H9 (cell line): ENCODE data around the gene RTF2. TPM values are rescaled to one million over a fixed set of nuclear protein-coding genes. Genes with fewer than 3 reads are reported as not detected.

Experiments used
- DNase-seq: peaks from one replicate; pipeline ENCODE4 v3.0.0-alpha.2; 2017
- H2AFZ ChIP-seq: one replicate; pipeline ENCODE4 v1.6.1; 2013; ENCODE audit warnings: mild to moderate bottlenecking, low read length, control low read depth, moderate library complexity
- H2AK5ac ChIP-seq: 2 replicates; pipeline ENCODE4 v1.6.1; 2013; ENCODE audit warnings: low read length, control low read depth, mixed read lengths; ENCODE audit not compliant: insufficient read length
- H2BK120ac ChIP-seq: one replicate; pipeline ENCODE4 v1.6.1; 2013; ENCODE audit warnings: low read depth, mild to moderate bottlenecking, low read length, control low read depth, inconsistent platforms; ENCODE audit not compliant: poor library complexity, severe bottlenecking
- H2BK12ac ChIP-seq: 2 replicates; pipeline ENCODE4 v1.6.1; 2013; ENCODE audit warnings: low read length, control low read depth, mixed read lengths, low read depth; ENCODE audit not compliant: insufficient read length
- H2BK15ac ChIP-seq: 2 replicates; pipeline ENCODE4 v1.6.1; 2013; ENCODE audit warnings: low read depth, low read length, control low read depth
- H2BK20ac ChIP-seq: one replicate; pipeline ENCODE4 v1.6.1; 2013; ENCODE audit warnings: low read depth, mild to moderate bottlenecking, low read length, control low read depth, inconsistent platforms; ENCODE audit not compliant: poor library complexity, severe bottlenecking
- H2BK5ac ChIP-seq: 2 replicates; pipeline ENCODE4 v1.6.1; 2013; ENCODE audit warnings: low read length, control low read depth, mixed read lengths; ENCODE audit not compliant: insufficient read length
- H3K14ac ChIP-seq: 2 replicates; pipeline ENCODE4 v1.6.1; 2013; ENCODE audit warnings: low read length, control low read depth; ENCODE audit not compliant: insufficient read depth
- H3K18ac ChIP-seq: 2 replicates; pipeline ENCODE4 v1.6.1; 2013; ENCODE audit warnings: low read depth, mild to moderate bottlenecking, mixed read lengths, low read length, control low read depth; ENCODE audit not compliant: insufficient read length
- H3K23ac ChIP-seq: 2 replicates; pipeline ENCODE4 v1.6.1; 2013; ENCODE audit warnings: low read length, control low read depth, mixed read lengths, low read depth; ENCODE audit not compliant: insufficient read length
- H3K23me2 ChIP-seq: 2 replicates; pipeline ENCODE4 v1.6.1; 2013; ENCODE audit warnings: low read depth, mild to moderate bottlenecking, mixed read lengths, low read length, control low read depth; ENCODE audit not compliant: insufficient read length, poor library complexity, severe bottlenecking
- H3K27ac ChIP-seq: 2 replicates; pipeline ENCODE4 v1.5.1; 2013; ENCODE audit warnings: low read length, control low read depth, mixed read lengths, low read depth; ENCODE audit not compliant: insufficient read length
- H3K27me3 ChIP-seq: 2 replicates; pipeline ENCODE4 v1.6.1; 2013; ENCODE audit warnings: low read length, control low read depth, inconsistent platforms; ENCODE audit not compliant: insufficient read depth
- H3K4ac ChIP-seq: 2 replicates; pipeline ENCODE4 v1.6.1; 2013; ENCODE audit warnings: low read depth, mild to moderate bottlenecking, control low read depth, inconsistent platforms, low read length, moderate library complexity
- H3K4me1 ChIP-seq: 2 replicates; pipeline ENCODE4 v1.6.1; 2013; ENCODE audit warnings: low read length, control low read depth, inconsistent platforms; ENCODE audit not compliant: insufficient read depth
- H3K4me2 ChIP-seq: 2 replicates; pipeline ENCODE4 v1.6.1; 2013; ENCODE audit warnings: low read length, control low read depth, mixed read lengths; ENCODE audit not compliant: insufficient read length, insufficient read depth
- H3K56ac ChIP-seq: 2 replicates; pipeline ENCODE4 v1.6.1; 2013; ENCODE audit warnings: low read depth, mild to moderate bottlenecking, mixed read lengths, low read length, control low read depth; ENCODE audit not compliant: insufficient read length
- H3K79me1 ChIP-seq: 2 replicates; pipeline ENCODE4 v1.6.1; 2013; ENCODE audit warnings: low read depth, mild to moderate bottlenecking, moderate library complexity, low read length, control low read depth, inconsistent platforms; ENCODE audit not compliant: insufficient read depth, poor library complexity, severe bottlenecking
- H3K79me2 ChIP-seq: 2 replicates; pipeline ENCODE4 v1.6.1; 2013; ENCODE audit warnings: low read length, control low read depth, inconsistent platforms; ENCODE audit not compliant: insufficient read depth
- H3K9ac ChIP-seq: 2 replicates; pipeline ENCODE4 v1.6.1; 2013; ENCODE audit warnings: low read length, control low read depth, mixed read lengths; ENCODE audit not compliant: insufficient read length; ENCODE audit errors: extremely low read depth
- H3K9me3 ChIP-seq: one replicate; pipeline ENCODE4 v1.6.1; 2013; ENCODE audit warnings: low read depth, low read length, inconsistent platforms; ENCODE audit not compliant: control insufficient read depth
- H3T11ph ChIP-seq: one replicate; pipeline ENCODE4 v1.6.1; 2013; ENCODE audit warnings: mild to moderate bottlenecking, low read length, control low read depth, inconsistent platforms
- H4K20me1 ChIP-seq: one replicate; pipeline ENCODE4 v1.6.1; 2013; ENCODE audit not compliant: control insufficient read depth, insufficient read length, insufficient read depth
- H4K5ac ChIP-seq: 2 replicates; pipeline ENCODE4 v1.6.1; 2013; ENCODE audit warnings: low read depth, mild to moderate bottlenecking, mixed read lengths, low read length, control low read depth; ENCODE audit not compliant: insufficient read length
- H4K8ac ChIP-seq: replicated peaks from 2 replicates; pipeline ENCODE4 v1.6.1; 2013; ENCODE audit warnings: low read length, control low read depth, mixed read lengths, low read depth; ENCODE audit not compliant: insufficient read length
- H4K91ac ChIP-seq: 2 replicates; pipeline ENCODE4 v1.6.1; 2013; ENCODE audit warnings: low read depth, mild to moderate bottlenecking, moderate library complexity, mixed read lengths, low read length, control low read depth; ENCODE audit not compliant: insufficient read length
- H3K27ac Mint-ChIP-seq, 3 experiments: 2 replicates in 2 of 3; 3 replicates in 1 of 3; pipeline ENCODE4 v1.8.0; 2020 to 2021; ENCODE audit warnings: mixed read lengths in 3 of 3, mild to moderate bottlenecking in 1 of 3, moderate library complexity in 1 of 3
- H3K27me3 Mint-ChIP-seq: 2 replicates; pipeline ENCODE4 v1.8.0; 2021; ENCODE audit warnings: low read depth, mild to moderate bottlenecking, moderate library complexity, mixed read lengths
- H3K36me3 Mint-ChIP-seq, 3 experiments: 2 replicates in 2 of 3; 3 replicates in 1 of 3; pipeline ENCODE4 v1.8.0; 2020 to 2021; ENCODE audit warnings: low read depth in 3 of 3, mixed read lengths in 3 of 3; ENCODE audit not compliant: insufficient read depth in 1 of 3
- H3K4me1 Mint-ChIP-seq, 2 experiments: 2 replicates each; pipeline ENCODE4 v1.8.0; 2020; ENCODE audit warnings: mixed read lengths in 2 of 2
- H3K4me3 Mint-ChIP-seq, 2 experiments: 2 replicates in 1 of 2; 3 replicates in 1 of 2; pipeline ENCODE4 v1.8.0; 2020 to 2021; ENCODE audit warnings: mild to moderate bottlenecking in 2 of 2, mixed read lengths in 2 of 2, moderate library complexity in 1 of 2
- H3K9me3 Mint-ChIP-seq, 2 experiments: 2 replicates in 1 of 2; 3 replicates in 1 of 2; pipeline ENCODE4 v1.8.0; 2020; ENCODE audit warnings: mild to moderate bottlenecking in 2 of 2, mixed read lengths in 2 of 2, moderate library complexity in 1 of 2
- CTCF ChIP-seq: fragments of 200-600 bp; sonication (generic); conservative IDR thresholded peaks from 3 replicates; pipeline ENCODE4 v1.8.0; 2021; ENCODE audit warnings: antibody characterized with exemption, mild to moderate bottlenecking
- WGBS: extraction: QIAGEN DNeasy Blood & Tissue Kit; methylation state at CpG from one replicate; pipeline ENCODE4 v1.1.7; 2013; ENCODE audit warnings: missing lambda C conversion rate, low lambda C conversion rate, mixed read lengths; ENCODE audit not compliant: insufficient read length; ENCODE audit errors: extremely low coverage; 5-methylcytosine and 5-hydroxymethylcytosine counted together
- total RNA-seq: library from RNA; stranded (reverse); gene quantifications from 2 replicates; pipeline ENCODE4 v1.2.1, GENCODE V29; 2021

The RTF2 gene
- total RNA-seq, 1 experiment from 2014 or later = 62.6 TPM

- Mint-ChIP-seq H3K4me3 (no peak overlapping the region), H3K9me3 (no peaks in the 10 kb centered on the region), H3K27me3 (peaks cover 81% of the 10 kb centered on the region), H3K36me3 (no peaks in the 10 kb centered on the region), H3K4me1 (peaks cover 9 to 10% of the 10 kb centered on the region in 2 experiments), H3K27ac (no peak overlapping the region)
- H2BK12ac ChIP-seq = no peak overlapping the region
- H3K79me1 ChIP-seq = no peaks in the 10 kb centered on the region
- no peak overlapping the region for H3K4me2 ChIP-seq
- DNase-seq = no peak
- H4K8ac ChIP-seq = no peak overlapping the region
- no peak for TF ChIP-seq CTCF
- H4K20me1 ChIP-seq = no peaks in the 10 kb centered on the region
- H2BK5ac ChIP-seq = no peak overlapping the region
- no peaks in the 10 kb centered on the region for H3K79me2 ChIP-seq
- no peak overlapping the region for H3K18ac ChIP-seq
- H2BK120ac ChIP-seq = no peak overlapping the region
- no peak overlapping the region for H4K91ac ChIP-seq
- H3K9me3 ChIP-seq = no peaks in the 10 kb centered on the region
- H2BK15ac ChIP-seq = no peak overlapping the region
- H3K23me2 ChIP-seq = no peaks in the 10 kb centered on the region
- no peak overlapping the region for H3K23ac ChIP-seq
- H3K27me3 ChIP-seq = peaks cover 1% of the 10 kb centered on the region; the same call in 1 of the 2 replicates
- H4K5ac ChIP-seq = no peak overlapping the region
- H3K56ac ChIP-seq = no peak overlapping the region
- WGBS = no CpG with 5 or more reads among the region's 1 CpG
- H2AFZ ChIP-seq = no peak overlapping the region
- H3T11ph ChIP-seq = no peak overlapping the region
- no peak overlapping the region for H3K27ac ChIP-seq
- no peaks in the 10 kb centered on the region; the same call in 1 of the 2 replicates for H3K4me1 ChIP-seq
- no peak overlapping the region for H2BK20ac ChIP-seq
- no peak overlapping the region for H3K14ac ChIP-seq
- H3K4ac ChIP-seq = no peak overlapping the region
- H2AK5ac ChIP-seq = no peak overlapping the region
- no peak overlapping the region for H3K9ac ChIP-seq
Observed at GRCh38 chr20:56423211-56423610, 45.2 kb upstream of the RTF2 start.
